KOPT-K1 (cell line): ENCODE results near the gene PPARGC1A.

ENCODE experiments used
- H3K27ac ChIP-seq: fragments of 200-600 bp; sonication (generic); 2 replicates; pipeline ENCODE4 v1.5.1; 2016; ENCODE audit warnings: antibody characterized with exemption, mild to moderate bottlenecking, low read depth, low read length; ENCODE audit not compliant: poor library complexity, severe bottlenecking
- H3K36me3 ChIP-seq: fragments of 200-600 bp; sonication (generic); 2 replicates; pipeline ENCODE4 v1.5.1; 2017; ENCODE audit warnings: antibody characterized with exemption, mild to moderate bottlenecking, low read length, moderate library complexity; ENCODE audit not compliant: insufficient read depth
- H3K9me3 ChIP-seq: fragments of 200-600 bp; sonication (generic); 2 replicates; pipeline ENCODE4 v1.5.1; 2017; ENCODE audit warnings: antibody characterized with exemption, low read length, mild to moderate bottlenecking; ENCODE audit not compliant: insufficient read depth, poor library complexity, severe bottlenecking

Gene PPARGC1A

GRCh38 chr4:23889814-23890341 lies at the start of gene PPARGC1A:
Gene PPARGC1A (minus strand): TSS chr4:23890047. CDS start chr4:23889957, 90 bp downstream.
- Histone ChIP-seq H3K9me3 (no peaks in the 10 kb centered on the region), H3K27ac (no peak within 1 kb of the TSS), H3K36me3 (no peaks in the 10 kb centered on the region)

GRCh38 chr4:23938796-23939195 lies 48.9 kb upstream of the PPARGC1A start:
- no peaks in the 10 kb centered on the region for H3K36me3 ChIP-seq
- H3K9me3 ChIP-seq: no peaks in the 10 kb centered on the region
- H3K27ac ChIP-seq: no peak overlapping the region

- no peaks in the 10 kb centered on the region for H3K36me3 ChIP-seq
- H3K27ac ChIP-seq: no peak overlapping the region
- no peaks in the 10 kb centered on the region for H3K9me3 ChIP-seq
These were observed 47.3 kb upstream of the PPARGC1A start for GRCh38 chr4:23937173-23937572.

GRCh38 chr4:23934915-23935314 lies 45.1 kb upstream of the PPARGC1A start:
- H3K9me3 ChIP-seq: no peaks in the 10 kb centered on the region
- no peak overlapping the region for H3K27ac ChIP-seq
- no peaks in the 10 kb centered on the region for H3K36me3 ChIP-seq

- H3K9me3 ChIP-seq: no peaks in the 10 kb centered on the region
- H3K36me3 ChIP-seq: no peaks in the 10 kb centered on the region
- no peak overlapping the region for H3K27ac ChIP-seq
These were observed 44.4 kb upstream of the PPARGC1A start for GRCh38 chr4:23934223-23934622.

- Histone ChIP-seq H3K27ac (no peak overlapping the region), H3K9me3 (no peaks in the 10 kb centered on the region), H3K36me3 (no peaks in the 10 kb centered on the region)
These were observed 43.1 kb upstream of the PPARGC1A start for GRCh38 chr4:23932901-23933308.

- H3K36me3 ChIP-seq: no peaks in the 10 kb centered on the region
- H3K9me3 ChIP-seq: no peaks in the 10 kb centered on the region
- no peak overlapping the region for H3K27ac ChIP-seq
These were observed 42.3 kb upstream of the PPARGC1A start for GRCh38 chr4:23932186-23932585.

- no peak overlapping the region for H3K27ac ChIP-seq
- H3K9me3 ChIP-seq: no peaks in the 10 kb centered on the region
- no peaks in the 10 kb centered on the region for H3K36me3 ChIP-seq
These were observed 41.6 kb upstream of the PPARGC1A start for GRCh38 chr4:23931489-23931830.

GRCh38 chr4:23930750-23931488 lies 41.1 kb upstream of the PPARGC1A start:
- Histone ChIP-seq H3K27ac (no peak overlapping the region), H3K36me3 (no peaks in the 10 kb centered on the region), H3K9me3 (no peaks in the 10 kb centered on the region)

GRCh38 chr4:23929248-23929647 lies 39.4 kb upstream of the PPARGC1A start:
- Histone ChIP-seq H3K36me3 (no peaks in the 10 kb centered on the region), H3K9me3 (no peaks in the 10 kb centered on the region), H3K27ac (no peak overlapping the region)

- no peak overlapping the region for H3K27ac ChIP-seq
- no peaks in the 10 kb centered on the region for H3K9me3 ChIP-seq
- no peaks in the 10 kb centered on the region for H3K36me3 ChIP-seq
These were observed 34.7 kb upstream of the PPARGC1A start for GRCh38 chr4:23924556-23924955.

- H3K27ac ChIP-seq: no peak overlapping the region
- no peaks in the 10 kb centered on the region for H3K36me3 ChIP-seq
- H3K9me3 ChIP-seq: no peaks in the 10 kb centered on the region
These were observed 34.0 kb upstream of the PPARGC1A start for GRCh38 chr4:23923840-23924239.

GRCh38 chr4:23923141-23923540 lies 33.3 kb upstream of the PPARGC1A start:
- Histone ChIP-seq H3K27ac (no peak overlapping the region), H3K9me3 (no peaks in the 10 kb centered on the region), H3K36me3 (no peaks in the 10 kb centered on the region)

- Histone ChIP-seq H3K27ac (no peak overlapping the region), H3K9me3 (no peaks in the 10 kb centered on the region), H3K36me3 (no peaks in the 10 kb centered on the region)
These were observed 32.8 kb upstream of the PPARGC1A start for GRCh38 chr4:23922541-23923111.

- no peaks in the 10 kb centered on the region for H3K36me3 ChIP-seq
- H3K27ac ChIP-seq: no peak overlapping the region
- no peaks in the 10 kb centered on the region for H3K9me3 ChIP-seq
These were observed 32.2 kb upstream of the PPARGC1A start for GRCh38 chr4:23922013-23922412.

GRCh38 chr4:23921447-23921845 lies 31.6 kb upstream of the PPARGC1A start:
- H3K36me3 ChIP-seq: no peaks in the 10 kb centered on the region
- H3K9me3 ChIP-seq: no peaks in the 10 kb centered on the region
- H3K27ac ChIP-seq: no peak overlapping the region
